VCaP (cell line): ENCODE measurements around the gene POLA2.

ENCODE experiments used
- H3K27ac ChIP-seq: fragments of 450-650 bp; 2 replicates; pipeline ENCODE4 v1.5.1; 2017
- CTCF ChIP-seq: fragments of 450-650 bp; conservative IDR thresholded peaks from 2 replicates; pipeline ENCODE4 v1.5.1; 2017; ENCODE audit warnings: mild to moderate bottlenecking, moderate library complexity

Gene POLA2

GRCh38 chr11:65291613-65292012 lies 29.9 kb downstream of the POLA2 start:
- H3K27ac ChIP-seq = no peak overlapping the region
- no peak for TF ChIP-seq CTCF

- no peak overlapping the region for H3K27ac ChIP-seq
- TF ChIP-seq CTCF = no peak
These were observed 31.1 kb downstream of the POLA2 start for GRCh38 chr11:65292890-65293289.

- no peak overlapping the region for H3K27ac ChIP-seq
- no peak for TF ChIP-seq CTCF
These were observed 32.2 kb downstream of the POLA2 start for GRCh38 chr11:65293909-65294381.

- TF ChIP-seq CTCF = no peak
- H3K27ac ChIP-seq = no peak overlapping the region
These were observed 33.2 kb downstream of the POLA2 start for GRCh38 chr11:65295001-65295400.

GRCh38 chr11:65295571-65296341 lies 34.0 kb downstream of the POLA2 start:
- TF ChIP-seq CTCF = no peak

GRCh38 chr11:65297026-65297672 lies 35.4 kb downstream of the POLA2 start:
- no peak for TF ChIP-seq CTCF
- H3K27ac ChIP-seq = no peak overlapping the region

More at GRCh38 chr11:65295571-65296341, 34.0 kb downstream of the POLA2 start:
- no peak overlapping the region for H3K27ac ChIP-seq

GRCh38 chr11:65298131-65298535 lies 36.4 kb downstream of the POLA2 start:
- H3K27ac ChIP-seq = no peak overlapping the region; the same call in 1 of the 2 replicates
- no peak for TF ChIP-seq CTCF
